ENCODE measurements around the gene ZFYVE28.

The ZFYVE28 gene

DNA sequence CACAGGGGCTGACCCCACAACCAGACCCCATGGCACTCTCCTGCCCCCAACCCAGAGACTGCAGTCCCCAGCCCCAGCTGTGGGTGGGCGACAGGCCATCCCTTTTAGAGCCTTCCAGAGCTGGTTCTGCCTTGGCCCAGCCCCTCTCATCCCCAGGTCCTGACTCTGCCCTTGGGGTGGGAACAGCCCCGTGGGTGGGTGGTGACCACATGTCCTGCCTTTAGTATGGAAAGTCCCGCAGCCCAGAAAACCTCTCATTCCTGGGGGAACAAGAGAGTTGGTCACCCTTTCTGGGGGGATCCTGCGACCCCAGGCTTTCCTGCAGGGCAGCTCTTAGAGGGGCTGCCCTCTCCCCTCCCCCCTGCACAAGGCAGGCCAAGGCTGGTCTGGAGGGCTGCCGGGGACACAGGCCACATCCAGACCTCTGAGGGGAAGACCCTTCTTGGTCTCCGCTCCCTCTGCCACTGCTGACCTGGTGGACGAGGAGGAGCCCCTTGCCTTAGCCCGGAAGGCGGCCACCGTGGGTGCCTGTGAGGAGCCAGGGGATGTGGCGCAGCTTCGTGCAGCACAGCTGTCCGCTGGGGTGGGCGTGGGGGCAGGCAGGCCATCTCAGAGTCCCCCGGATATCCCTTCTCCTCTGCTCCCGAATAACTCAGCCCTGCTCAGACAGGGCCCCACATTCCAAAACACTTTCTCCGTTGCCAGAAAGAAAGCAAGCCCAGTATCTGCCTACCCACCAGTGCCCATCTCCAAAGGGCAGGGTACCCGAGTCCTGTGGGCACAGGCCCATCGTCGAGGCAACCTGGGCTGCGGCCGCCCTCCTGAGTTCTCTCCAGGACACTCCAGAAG, 149.9 kb downstream of the ZFYVE28 start:
- no peak for DNase-seq

DNA sequence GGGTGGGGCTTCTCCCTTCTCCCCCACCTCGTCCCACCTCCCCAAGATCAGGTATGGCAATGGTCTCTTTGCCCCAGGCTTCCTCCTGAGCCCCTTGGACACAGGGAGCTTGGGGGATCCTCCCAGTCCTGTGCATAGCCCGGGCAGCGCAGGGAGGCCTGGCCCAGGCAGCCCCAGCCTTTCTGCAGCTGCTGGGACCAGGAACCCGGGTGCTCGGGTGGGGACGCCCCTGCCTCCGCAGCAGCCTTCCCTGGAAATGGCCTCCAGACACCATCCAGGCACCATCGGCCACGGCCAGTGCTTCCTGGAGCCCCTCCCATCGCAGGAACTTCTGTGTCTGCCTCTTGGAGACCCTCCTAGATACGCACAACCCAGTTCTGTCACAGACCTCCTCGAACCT, 150.6 kb downstream of the ZFYVE28 start:
- no peak for DNase-seq

DNA sequence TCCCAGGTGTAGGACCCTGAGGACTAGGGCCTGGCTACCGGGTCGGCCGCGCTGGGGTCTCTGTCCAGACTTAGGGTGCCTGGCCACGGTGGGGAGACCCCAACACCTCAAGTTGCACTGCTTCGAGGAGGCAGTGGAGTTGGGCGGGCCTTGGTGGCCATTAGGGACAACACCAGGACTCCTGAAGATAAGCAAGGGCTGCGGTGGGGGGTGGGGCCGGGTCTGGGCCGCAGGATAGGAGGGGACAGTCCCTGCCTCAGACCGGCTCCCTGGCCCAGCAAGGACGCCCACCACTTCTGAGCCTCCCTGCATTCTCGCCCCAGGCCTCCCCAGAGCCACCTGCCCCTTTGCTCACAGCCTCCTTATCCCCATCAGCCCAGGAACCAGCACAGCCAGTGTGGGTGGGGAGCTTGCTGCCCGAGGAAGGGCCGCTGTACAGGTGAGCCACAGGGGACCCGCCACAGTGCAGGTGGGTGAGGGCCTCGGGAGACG, 151.1 kb downstream of the ZFYVE28 start:
- DNase-seq: no peak

DNA sequence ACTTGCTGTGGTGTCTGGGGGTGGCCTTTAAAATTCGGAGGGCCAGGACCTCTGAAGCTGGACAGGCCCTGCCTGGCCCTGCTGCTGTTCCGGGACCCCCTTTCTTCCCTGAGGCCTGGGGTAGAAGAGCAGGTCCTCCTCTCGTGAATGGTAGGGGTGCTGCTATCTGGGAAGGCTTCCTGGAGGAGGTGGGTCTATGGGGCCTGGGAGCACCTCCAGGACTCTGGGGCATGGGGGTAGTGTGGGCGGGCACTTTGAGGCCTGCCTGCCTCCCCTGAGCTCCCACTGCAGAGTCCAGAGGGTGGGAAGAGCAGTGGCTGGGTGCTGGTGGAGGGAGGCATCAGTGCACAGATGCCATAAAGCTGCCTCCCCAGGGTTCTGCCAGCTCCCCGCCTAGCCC, 151.6 kb downstream of the ZFYVE28 start:
- no peak for DNase-seq

DNA sequence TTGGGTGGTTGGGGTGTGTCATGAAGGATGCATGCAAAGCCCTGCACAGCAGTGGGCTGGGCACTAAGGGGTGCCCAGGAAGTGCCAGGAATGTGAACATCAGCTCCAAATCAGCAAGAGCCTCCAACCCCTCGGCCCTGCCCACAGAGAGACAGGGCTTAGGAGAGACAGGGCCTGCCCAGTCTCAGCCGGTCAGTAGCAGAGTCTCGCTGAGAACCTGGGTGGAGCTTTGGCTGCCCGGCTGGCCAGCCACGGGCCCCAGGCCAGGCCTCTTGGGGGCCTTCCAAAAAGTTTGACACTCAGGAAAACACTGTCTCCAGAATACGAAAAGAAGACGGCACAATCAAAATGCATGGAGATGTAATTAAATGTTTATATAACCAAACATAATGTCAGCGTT, 152.3 kb downstream of the ZFYVE28 start:
- DNase-seq: no peak

DNA sequence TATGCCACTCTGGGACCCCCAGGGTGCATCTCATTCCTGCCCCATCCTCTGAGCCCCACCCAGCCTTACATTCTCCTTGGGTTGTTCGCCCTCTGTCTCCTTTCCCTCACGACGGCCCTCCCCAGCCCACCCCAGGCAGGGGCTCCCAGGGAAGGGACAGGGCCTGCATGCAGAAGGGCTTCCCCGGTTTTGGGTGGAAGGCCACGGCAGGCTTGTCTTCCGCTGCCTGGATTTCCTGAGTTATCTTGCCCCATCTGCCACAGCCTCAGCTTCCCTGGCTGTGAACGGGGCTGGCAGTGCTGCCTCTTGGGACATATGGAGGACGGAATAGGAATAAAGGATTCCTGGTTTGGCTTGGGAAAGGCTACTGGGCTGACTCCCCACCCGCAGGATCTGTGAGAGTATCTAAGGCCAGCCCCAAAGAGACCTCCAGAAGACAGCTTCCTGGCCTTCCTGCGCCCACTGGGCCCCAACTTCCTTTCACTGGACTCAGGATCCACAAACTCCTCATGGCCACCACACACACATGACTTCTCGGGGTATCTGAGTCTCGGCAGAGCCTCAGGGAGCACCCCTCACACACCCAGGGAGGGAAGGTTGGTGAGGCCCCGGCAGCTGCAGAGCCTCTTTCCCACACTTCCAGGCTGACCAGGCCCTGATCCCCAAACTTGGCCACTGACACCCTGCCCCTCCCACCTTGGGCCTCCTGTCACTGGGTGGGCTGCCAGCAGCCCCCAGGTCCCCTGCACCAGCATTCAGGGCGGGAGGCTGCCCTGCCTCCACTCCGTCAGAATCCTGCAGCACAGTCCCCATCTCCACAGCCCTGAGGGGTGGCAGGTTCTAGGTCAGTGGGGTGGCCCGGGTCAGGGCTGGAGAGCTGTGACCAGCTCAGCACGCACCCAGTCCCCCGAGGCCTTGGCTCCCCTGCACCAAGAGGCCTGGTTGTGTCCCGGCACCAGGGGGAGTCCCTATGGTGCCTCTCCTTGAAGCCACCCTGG, 153.0 kb downstream of the ZFYVE28 start:
- no peak for DNase-seq

DNA sequence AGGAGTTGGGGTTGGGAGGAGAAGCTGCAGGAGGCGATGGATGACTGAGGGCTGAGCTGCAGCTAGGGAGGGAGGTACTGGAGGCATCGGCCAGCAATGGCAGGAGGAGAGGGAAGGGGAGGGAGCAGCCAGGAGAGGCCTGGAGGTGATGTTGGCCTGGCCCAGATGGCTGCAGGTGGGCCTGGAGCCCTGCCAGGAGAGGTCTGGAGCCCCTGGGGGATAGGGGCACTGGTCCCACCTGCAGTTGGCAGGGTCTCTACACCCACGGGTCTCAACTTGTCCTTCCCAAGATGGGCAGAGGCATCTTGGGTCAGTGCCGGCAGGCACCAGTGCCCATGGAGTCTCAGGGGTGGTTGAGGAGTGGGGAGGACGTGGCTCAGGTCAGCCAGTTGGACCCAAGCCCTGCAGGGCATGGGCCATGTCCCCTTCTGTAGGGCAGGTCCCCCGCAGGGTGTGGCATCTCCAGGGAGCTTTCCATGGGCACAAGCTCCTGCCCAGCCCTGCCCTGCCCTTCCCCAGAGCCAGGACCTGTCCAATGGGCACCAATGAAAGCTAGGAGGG, 153.9 kb downstream of the ZFYVE28 start:
- no peak for DNase-seq

DNA sequence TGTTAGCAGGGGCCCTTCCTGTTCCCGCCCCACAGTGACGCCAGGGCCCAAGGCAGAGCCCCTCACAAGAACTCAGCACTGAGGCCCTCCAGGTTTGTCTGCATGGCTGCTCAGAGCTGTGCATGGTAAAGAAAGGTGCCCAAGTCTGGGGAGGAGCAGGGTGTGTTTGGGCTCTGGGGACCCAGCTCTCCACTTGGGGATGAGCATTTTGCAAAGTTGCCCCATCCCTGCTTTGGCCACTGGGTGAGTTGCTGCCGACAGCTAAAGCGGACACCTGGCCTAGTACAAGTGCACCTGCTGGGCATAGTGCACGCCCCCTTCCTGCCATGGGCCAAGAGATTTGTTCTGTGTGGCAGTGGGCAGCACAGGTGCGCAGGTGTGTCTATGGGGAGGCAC, 154.5 kb downstream of the ZFYVE28 start:
- DNase-seq: no peak

DNA sequence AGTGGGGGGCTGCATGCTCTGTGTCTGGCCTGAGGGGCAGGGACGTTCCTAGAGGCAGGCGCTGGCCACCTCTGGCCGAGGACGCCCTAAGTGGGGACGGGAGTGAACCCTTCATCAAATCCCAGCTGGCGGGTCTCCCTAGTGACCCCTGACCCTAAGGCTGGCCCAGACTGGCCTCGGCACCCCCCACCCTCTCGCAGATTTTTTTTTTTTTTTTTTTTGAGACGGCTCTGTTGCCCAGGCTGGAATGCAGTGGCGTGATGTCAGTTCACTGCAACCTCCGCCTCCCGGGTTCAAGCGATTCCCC, 155.5 kb downstream of the ZFYVE28 start:
- no peak for DNase-seq

DNA sequence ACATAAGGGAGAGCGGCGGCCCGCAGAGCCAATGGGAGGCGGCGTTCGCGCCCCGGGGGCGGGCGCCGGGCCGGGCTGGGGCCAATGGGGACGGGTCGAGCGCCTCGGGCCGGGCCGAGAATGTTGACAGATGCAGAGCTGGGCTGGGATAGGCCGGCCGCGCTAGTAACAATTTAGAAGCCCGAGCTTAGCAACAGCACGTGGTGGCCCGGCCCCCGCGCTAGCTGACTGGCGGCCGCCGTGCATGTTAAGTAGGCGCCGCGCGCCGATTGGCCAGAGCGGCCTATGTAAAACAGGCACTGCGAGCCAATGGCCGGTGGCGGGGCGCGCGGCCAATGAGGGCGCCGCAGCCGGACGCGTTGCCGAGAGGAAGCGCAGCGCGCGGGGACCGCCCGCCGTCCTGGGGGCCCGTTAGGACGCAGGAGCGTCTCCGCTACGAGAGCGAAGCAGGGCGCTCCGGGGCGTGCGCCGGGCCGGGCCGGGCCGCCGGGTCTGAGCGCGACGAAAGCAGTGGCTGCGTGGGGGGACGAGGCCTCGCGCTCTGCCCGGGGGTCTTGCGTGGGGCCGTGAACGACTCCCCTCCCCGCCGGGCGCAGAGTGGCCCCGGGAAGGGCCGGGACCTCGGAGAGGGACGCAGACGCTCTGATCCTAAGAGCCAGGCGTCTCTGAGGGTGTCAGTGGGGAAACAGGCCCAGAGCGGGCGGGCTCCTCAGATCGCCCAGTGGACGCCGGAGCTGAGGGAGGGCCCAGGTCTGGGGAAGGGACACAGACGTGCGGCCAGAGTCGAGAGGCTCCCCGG, 156.1 kb downstream of the ZFYVE28 start:
- peak; percentile 93 for DNase-seq

DNA sequence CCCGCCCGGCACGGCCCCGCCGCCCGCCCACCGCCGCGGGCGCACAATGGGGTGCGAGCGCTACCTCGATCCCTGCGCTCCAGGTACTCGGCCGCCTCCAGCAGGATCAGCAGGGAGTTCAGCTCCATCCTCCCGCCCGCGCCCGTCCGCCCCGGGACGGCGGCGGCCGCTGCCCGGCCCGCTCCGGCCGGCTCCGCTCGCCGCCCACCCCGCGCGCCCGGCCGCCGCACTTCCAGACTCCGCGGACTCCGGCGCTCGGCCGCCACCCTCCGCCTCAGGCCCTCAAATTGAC, 156.6 kb downstream of the ZFYVE28 start, which contains the start of gene MXD4:
Gene MXD4, minus strand, starts transcription at position 257 of the 292 bp plus-strand sequence. Its CDS starts 129 bp downstream, at position 128.
- DNase-seq: no peak

DNA sequence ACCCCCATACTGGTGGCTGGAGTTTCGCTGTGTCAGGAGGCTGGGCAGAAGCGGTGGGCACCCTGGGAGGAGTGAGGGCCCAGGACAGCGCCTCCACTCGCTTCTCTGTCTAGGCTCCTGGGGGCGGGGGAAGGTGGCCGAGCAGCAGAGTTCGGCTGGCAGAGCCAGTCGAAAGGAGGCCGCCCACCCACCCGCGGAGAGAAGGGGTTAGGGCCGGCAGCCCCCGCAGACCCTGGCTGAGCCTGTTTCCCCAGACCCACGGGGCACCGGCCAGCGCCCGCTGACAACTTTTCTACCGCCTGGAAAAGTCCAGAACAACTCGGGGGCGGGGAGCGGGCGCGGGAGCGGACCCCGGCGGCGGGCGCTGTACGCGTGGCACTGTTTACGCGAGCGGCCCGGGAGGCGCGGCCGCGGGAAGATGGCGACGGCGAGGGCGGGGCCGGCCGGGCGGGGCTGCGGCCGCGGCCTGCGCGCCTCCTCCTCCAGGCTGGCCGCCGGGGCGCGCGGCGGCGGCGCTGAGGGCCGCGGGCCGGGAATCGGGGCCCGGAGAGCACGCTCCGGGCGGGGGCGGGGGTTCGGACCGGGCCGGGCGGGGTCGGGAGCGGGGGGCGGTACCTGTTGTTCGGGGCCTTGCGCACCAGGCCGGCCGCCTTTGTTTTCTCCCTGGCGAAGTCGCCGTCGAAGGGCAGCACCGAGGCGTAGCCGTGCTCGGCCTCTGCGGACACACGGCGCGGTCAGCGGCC, 157.2 kb downstream of the ZFYVE28 start:
- no peak for DNase-seq

DNA sequence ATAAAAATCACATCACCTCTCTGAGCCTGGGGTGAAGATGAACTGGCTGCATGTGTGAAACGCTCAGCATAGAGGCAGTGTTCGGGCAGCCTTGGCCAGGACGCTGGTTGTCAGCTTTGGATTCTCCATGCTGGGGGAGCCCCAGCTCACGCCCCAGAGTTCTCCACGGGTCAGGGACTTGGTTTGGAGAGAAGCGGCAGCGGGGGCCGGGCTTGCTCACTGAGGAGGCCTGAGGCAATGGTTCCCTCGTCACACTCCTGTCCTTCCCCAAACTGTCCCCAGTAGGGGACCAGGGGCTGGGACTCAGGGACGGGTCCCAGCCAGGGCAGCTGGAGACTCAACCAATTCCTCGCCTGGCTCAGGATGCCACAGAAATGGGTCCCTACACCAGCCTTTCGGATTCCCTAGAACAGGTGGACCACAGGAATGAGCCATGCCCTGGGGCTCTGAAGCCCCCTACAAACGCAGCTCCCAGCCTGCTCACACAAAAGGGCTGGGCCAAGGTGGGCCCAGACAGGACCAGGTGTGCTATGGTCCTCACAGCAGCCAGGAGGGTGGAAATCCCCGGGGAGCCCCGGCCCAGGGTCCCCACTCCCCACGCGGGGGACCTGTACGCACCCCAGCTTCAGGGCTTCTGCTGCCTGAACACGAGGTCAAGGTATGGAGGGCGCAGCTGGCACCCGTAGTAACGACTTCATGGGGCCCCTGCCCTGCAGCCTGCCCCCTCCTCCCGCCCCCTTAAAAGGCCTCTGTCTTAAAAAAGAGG, 157.9 kb downstream of the ZFYVE28 start:
- no peak for DNase-seq

DNA sequence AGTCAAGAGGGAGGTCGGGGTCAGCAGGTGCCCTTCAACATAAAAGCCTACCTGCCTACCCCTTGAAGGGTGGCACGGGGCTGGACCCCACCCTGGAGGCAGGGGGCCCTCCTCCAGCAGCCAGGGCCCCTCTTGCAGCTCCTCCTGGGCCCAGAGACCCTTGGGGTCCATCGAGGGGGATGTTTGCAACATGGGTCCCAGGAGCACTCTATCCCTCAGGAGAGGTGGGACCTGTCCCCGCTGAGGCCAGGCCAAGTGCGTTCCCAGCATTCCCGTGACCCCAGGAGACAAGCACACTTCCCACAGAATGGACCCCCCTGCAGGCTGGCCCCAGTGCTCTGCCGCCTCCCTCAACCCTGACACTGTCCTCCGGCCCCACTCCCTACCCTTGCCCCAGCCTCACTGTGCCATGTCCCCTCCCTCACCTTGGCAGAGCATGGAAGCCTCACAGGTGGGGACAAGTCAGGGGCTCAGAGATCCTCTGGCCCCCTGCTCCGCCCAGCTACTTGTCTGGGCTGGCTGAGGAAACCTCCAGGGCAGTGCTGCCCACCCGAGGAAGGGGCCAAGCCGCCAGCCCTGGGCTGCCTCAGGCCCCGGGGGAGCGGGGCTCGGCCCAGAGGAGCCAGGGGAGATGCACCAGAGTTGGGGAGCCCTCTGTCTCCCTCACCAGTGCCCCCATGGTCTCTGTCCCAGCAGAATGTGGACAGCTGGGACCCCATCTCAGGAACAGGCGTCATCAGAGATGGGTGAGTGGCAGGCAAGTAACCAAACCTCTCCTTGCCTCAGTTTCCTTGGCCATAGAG, 158.7 kb downstream of the ZFYVE28 start:
- no peak for DNase-seq

DNA sequence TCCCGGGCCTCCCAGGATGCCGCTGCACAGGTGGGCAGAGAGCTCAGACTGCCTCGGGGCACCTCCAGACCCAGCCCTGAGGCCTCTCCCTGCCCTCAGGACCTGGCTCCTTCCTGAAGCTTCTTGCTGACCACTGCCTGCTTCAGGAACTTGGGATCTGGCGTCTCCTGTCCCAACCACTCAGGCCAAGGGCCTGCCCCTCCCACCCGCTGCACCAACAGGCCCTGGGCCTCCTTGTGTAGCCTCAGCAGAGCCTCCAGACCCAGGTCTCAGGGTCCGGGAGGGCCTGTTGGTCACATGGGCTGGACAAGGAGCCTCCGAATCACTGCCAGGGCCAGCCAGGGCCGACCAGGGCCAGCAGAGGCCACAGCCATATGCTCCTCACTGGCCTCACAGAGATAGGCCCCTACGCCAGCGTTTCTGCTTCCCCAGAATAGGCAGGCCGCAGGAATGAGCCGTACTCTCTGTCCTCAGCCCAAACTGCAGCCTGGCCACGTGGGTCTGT, 159.4 kb downstream of the ZFYVE28 start:
- DNase-seq: no peak

DNA sequence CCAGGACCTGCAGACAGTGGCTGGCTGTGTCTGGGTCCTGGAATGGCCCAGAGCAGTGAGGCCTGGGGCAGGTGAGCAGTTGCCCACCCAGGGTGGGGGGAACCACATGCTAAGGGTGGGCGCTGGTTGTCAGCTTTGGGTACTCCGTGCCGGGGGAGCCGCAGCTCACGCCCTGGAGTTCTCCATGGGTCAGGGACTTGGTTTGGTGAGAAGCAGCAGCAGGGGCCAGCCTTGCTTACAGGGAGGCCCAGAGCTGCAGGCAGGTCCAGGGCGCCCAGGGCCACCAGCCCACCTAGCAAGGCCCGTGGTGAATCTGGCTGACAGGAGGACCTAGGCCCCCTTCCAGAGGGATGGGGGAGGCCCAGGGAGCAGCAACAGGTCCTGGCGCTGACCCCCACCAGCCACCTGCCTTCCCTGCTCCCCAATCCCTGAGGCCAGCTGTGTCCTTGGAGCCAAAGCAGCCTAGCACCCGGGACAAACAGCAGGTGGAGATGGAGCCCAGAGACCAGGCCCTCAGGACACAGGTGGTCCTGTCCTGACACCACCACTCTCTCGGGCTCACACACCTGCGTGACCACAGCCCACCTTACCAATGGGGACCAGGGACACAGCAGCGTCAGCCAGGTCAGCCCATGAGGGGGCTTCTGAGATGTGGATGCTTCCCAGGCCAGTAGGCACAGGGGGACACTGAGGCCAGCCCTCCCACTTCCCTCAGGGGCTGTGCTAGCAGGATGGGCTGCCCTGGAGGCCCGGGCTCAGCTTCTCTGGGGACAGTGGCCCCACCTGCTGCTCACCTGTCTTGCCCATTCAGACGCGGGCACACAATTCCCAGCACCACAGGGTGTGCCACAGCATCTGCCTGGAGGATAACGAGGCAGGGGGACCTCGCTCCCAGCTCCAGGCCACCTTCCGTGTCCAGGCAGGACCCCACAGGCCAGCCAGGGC, 160.1 kb downstream of the ZFYVE28 start:
- DNase-seq: no peak

DNA sequence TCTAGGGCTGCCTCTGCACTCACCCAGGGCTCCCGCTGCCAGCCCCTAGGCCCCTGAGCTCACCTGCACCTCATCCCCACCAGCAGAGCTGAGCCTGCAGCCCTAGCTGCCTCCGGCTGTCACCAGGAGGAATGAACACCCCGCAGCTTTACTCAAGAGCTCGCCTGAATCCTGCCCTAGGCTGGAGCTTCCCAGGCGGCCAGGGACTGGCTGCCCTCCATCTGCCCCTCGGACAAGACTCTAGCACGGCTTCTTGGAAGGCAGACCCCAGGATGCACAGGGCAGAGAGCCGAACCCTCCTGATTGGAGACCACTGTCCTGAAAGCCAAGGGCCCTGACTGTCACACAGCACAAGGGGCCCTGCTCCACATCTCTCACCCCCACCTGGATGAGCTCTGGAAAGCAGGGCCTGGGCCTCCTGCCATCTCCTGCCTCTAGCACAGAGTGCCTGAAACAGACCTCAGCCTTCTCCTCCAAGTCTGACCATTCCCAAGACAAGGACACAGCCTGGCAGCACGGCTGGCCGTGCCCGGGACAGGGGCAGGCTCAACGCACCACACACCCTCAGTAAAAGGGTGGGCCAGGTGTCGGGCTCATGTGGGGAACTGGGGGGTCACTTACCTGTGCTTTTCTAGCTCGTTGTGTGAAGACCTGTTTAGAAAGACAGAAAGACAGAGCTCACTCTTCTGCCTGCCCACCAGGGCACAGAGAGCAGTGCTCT, 160.9 kb downstream of the ZFYVE28 start:
- DNase-seq: no peak

DNA sequence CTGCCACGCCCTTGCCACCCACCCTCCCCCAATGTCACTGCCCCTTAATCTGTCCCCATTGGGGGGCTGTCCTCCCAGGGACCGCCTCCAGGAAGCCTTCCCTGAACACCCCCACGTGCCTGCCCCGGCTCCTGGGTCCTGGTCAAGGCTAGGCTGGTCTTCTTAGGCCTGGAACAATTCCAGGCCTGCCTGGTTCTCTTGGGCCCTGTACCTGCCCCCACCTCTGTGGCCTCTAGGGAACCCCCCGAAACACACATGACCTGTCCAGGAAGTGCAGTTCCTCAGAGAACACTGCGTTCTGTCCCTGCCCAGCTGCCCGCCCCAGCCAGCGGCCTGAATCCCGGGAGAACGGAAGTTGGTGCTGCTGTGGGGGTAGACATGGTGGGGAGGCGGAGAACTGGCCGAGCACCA, 161.7 kb downstream of the ZFYVE28 start:
- DNase-seq: no peak

Data from NCI-H1436 (cell line).